Activated CD4-positive, alpha-beta T cell treated with anti-CD3 and anti-CD28 coated beads for 1 hour (primary cell): ENCODE data around the gene PHAX.
"Not testable (repeated sequence)": the region's sequence is repeated elsewhere in the genome, so short reads cannot be mapped to it uniquely, and the experiment has no call there.

Source experiments
- DNase-seq: peaks from one replicate; pipeline ENCODE4 v3.0.0-alpha.2; 2020

The PHAX gene

GRCh38 chr5:126610160-126610559 is 9.4 kb downstream of the PHAX start:
- DNase-seq, result no peak

- DNase-seq, result no peak
These were observed 9.9 kb downstream of the PHAX start for GRCh38 chr5:126610616-126611015.

- DNase-seq, result no peak
These were observed 13.3 kb downstream of the PHAX start for GRCh38 chr5:126613941-126614592.

GRCh38 chr5:126615286-126615685 is 14.5 kb downstream of the PHAX start:
- no peak for DNase-seq

GRCh38 chr5:126617603-126618002 is 16.9 kb downstream of the PHAX start:
- DNase-seq, result not testable (repeated sequence)

- no peak for DNase-seq
These were observed 19.0 kb downstream of the PHAX start for GRCh38 chr5:126619781-126620180.

GRCh38 chr5:126624534-126624933 is 23.8 kb downstream of the PHAX start:
- no peak for DNase-seq

- no peak for DNase-seq
These were observed 27.4 kb downstream of the PHAX start for GRCh38 chr5:126628102-126628501.

GRCh38 chr5:126631920-126632319 is 31.2 kb downstream of the PHAX start:
- no peak for DNase-seq

GRCh38 chr5:126633552-126633951 is 32.8 kb downstream of the PHAX start:
- no peak for DNase-seq

GRCh38 chr5:126635585-126635984 is 34.8 kb downstream of the PHAX start:
- DNase-seq, result no peak

GRCh38 chr5:126636956-126637355 is 36.2 kb downstream of the PHAX start:
- DNase-seq, result no peak

- no peak for DNase-seq
These were observed 40.1 kb downstream of the PHAX start for GRCh38 chr5:126640866-126641265.

- no peak for DNase-seq
These were observed 40.6 kb downstream of the PHAX start for GRCh38 chr5:126641387-126641786.

- no peak for DNase-seq
These were observed 44.4 kb downstream of the PHAX start for GRCh38 chr5:126645132-126645531.

- no peak for DNase-seq
These were observed 46.3 kb downstream of the PHAX start for GRCh38 chr5:126647071-126647470.

GRCh38 chr5:126648471-126648870 is 47.7 kb downstream of the PHAX start:
- no peak for DNase-seq

GRCh38 chr5:126649057-126649456 is 48.3 kb downstream of the PHAX start:
- DNase-seq, result not testable (repeated sequence)

- DNase-seq, result not testable (repeated sequence)
These were observed 49.0 kb downstream of the PHAX start for GRCh38 chr5:126649709-126650108.

GRCh38 chr5:126650463-126650862 is 49.7 kb downstream of the PHAX start:
- DNase-seq, result no peak

- no peak for DNase-seq
These were observed 50.3 kb downstream of the PHAX start for GRCh38 chr5:126651013-126651577.

- DNase-seq, result no peak
These were observed 55.8 kb downstream of the PHAX start for GRCh38 chr5:126656401-126657007.

- DNase-seq, result no peak
These were observed 57.8 kb downstream of the PHAX start for GRCh38 chr5:126658561-126658960.

- no peak for DNase-seq
These were observed 59.2 kb downstream of the PHAX start for GRCh38 chr5:126659805-126660482.
